ENCODE results near the gene ZFC3H1.
"Not testable (repeated sequence)": the region's sequence is repeated elsewhere in the genome, so short reads cannot be mapped to it uniquely, and the experiment has no call there.

ZFC3H1 gene, protein sequence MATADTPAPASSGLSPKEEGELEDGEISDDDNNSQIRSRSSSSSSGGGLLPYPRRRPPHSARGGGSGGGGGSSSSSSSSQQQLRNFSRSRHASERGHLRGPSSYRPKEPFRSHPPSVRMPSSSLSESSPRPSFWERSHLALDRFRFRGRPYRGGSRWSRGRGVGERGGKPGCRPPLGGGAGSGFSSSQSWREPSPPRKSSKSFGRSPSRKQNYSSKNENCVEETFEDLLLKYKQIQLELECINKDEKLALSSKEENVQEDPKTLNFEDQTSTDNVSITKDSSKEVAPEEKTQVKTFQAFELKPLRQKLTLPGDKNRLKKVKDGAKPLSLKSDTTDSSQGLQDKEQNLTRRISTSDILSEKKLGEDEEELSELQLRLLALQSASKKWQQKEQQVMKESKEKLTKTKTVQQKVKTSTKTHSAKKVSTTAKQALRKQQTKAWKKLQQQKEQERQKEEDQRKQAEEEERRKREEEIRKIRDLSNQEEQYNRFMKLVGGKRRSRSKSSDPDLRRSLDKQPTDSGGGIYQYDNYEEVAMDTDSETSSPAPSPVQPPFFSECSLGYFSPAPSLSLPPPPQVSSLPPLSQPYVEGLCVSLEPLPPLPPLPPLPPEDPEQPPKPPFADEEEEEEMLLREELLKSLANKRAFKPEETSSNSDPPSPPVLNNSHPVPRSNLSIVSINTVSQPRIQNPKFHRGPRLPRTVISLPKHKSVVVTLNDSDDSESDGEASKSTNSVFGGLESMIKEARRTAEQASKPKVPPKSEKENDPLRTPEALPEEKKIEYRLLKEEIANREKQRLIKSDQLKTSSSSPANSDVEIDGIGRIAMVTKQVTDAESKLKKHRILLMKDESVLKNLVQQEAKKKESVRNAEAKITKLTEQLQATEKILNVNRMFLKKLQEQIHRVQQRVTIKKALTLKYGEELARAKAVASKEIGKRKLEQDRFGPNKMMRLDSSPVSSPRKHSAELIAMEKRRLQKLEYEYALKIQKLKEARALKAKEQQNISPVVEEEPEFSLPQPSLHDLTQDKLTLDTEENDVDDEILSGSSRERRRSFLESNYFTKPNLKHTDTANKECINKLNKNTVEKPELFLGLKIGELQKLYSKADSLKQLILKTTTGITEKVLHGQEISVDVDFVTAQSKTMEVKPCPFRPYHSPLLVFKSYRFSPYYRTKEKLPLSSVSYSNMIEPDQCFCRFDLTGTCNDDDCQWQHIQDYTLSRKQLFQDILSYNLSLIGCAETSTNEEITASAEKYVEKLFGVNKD (N-terminal part only)

DNA sequence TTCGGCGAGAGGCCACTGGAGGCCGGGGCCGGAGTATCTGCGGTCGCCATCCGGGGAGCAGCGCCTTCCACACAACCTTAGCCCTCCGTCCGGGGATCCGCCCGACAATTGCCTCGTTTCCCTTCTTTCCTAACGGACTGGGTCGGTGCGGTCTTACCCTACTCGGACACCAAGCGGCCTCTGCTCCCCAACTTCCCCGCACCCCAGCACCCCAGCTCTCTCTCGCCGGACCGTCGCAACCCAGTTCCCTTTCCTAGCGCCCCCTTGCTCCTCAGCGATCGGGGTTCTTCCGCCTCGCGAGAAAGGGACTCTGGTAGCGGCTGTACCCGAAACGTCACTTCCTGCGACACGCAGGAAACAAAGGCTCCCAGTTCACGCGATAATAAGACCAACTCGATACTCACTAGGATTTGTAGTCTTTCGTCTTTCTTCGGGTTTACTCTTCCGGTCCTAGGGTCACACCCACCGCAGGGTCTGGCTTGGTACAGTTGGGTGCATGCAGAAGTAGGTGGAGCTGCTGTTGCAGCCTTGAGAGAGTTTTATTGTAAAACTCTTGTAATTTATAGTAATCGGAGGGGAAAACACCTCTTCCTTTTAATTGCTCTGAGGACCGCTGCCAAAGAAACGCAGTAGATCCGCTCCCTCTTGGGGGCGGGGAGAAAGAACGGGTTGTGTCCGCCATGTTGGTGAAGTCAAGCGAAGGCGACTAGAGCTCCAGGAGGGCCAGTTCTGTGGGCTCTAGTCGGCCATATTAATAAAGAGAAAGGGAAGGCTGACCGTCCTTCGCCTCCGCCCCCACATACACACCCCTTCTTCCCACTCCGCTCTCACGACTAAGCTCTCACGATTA is at the start of gene ZFC3H1, which contains the start of gene THAP2:
Gene ZFC3H1, minus strand, starts transcription at position 288 of the 850 bp plus-strand sequence. Its CDS starts 238 bp downstream, at position 50.
Gene THAP2, plus strand, starts transcription at position 741 of the 850 bp plus-strand sequence. CDS start 209 bp downstream, outside the sequence.
- Histone ChIP-seq H2AFZ (ENCODE audit: low read depth, low read length) (peak within 1 kb of the TSS; percentile 66), H3K9me3 (ENCODE audit: low read length) (no peaks in the 10 kb centered on the region), H3K4me1 (ENCODE audit: insufficient read depth, low read length) (peaks cover 14% of the 10 kb centered on the region), H3K36me3 (ENCODE audit: insufficient read depth, low read length) (peaks cover 21% of the 10 kb centered on the region), H3K4me3 (ENCODE audit: low read length) (peak within 1 kb of the TSS; percentile 88), H3K27me3 (ENCODE audit: insufficient read depth, low read length) (no peaks in the 10 kb centered on the region)

DNA sequence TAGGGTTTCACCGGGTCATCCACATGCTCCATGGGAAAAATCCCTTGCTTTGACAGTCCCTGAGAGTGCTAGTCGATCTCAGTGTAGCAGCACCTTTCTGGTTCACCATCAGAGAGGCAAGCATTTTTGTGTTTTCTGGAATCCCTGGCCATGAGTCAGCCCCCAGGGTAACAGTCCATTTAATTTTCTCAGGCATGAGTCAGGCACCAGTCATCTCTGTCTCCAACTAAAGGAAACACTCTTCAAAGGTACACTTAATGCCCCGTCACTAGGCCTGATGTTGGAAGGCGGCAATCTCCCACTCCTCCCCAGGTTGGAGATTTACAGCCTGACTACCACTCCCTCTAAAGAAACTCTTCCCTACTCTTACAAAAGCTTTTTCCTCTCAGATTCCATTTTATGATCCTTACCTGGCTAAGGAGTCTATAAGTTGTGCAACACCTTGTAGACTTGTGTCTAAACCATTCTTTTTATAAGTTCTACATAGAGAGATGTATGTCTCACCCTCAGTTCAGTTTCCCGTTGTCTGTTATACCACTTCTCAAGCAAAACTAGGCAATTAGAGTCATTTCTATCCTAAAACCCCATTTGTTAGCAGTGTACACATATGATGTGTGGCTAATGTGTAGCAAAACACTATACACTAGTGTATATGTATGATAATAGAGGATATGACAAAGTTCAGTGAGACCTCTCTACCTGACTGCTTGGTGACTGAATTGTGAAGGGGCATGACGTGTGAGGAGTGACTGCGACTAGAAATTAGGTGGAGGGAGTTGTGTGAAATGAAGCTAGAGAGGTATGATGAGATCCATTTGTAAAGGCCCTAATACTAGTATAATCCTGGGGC is 46.9 kb upstream of the ZFC3H1 start:
- Histone ChIP-seq H3K27me3 (ENCODE audit: insufficient read depth, low read length) (no peaks in the 10 kb centered on the region), H3K36me3 (ENCODE audit: insufficient read depth, low read length) (no peaks in the 10 kb centered on the region), H3K9me3 (ENCODE audit: low read length) (no peaks in the 10 kb centered on the region)

DNA sequence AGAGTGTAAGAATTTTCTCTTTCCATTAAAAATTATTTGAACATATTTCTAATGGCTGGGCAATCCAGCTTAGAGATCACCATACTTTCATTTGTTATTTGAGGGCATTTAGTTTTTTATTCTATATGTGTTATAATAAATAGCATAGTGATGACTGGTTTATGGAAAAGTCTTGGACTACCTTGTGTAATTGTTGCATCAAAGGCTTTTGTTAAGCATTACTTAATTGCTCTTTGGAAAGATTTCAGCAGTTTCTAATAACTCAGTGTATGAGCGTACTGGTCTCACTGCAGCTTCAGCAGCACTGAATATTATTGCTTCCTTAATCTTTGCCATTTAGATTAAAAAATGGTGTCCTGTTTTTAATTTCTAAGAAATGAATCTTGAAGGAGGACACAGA is 45.0 kb upstream of the ZFC3H1 start:
- Histone ChIP-seq H3K4me1 (ENCODE audit: insufficient read depth, low read length) (no peaks in the 10 kb centered on the region), H3K36me3 (ENCODE audit: insufficient read depth, low read length) (no peaks in the 10 kb centered on the region), H3K4me3 (ENCODE audit: low read length) (no peak overlapping the region)

More for the DNA sequence above, 46.9 kb upstream of the ZFC3H1 start:
- Histone ChIP-seq H3K4me3 (ENCODE audit: low read length) (no peak overlapping the region), H2AFZ (ENCODE audit: low read depth, low read length) (no peak overlapping the region), H3K4me1 (ENCODE audit: insufficient read depth, low read length) (no peaks in the 10 kb centered on the region)

DNA sequence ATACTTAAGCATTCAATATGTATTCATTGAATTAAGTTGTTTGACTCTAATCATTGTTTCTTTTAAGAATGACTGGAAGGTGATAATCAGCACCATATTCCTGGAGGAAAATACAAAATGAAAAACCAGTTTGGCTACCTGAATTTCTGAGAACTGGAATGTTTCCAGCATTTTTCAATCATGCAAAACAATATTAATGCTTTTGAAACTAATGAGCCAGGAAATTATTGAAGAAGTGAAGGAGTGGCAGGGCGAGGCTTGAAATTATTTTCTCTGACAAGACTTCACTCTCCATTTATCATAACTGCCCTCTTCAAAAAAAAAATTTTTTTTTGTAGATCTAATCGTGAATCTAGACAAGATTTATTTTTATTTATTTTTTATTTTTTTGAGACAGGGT is 41.3 kb upstream of the ZFC3H1 start:
- Histone ChIP-seq H3K9me3 (ENCODE audit: low read length) (no peaks in the 10 kb centered on the region), H3K36me3 (ENCODE audit: insufficient read depth, low read length) (peaks cover 14% of the 10 kb centered on the region), H2AFZ (ENCODE audit: low read depth, low read length) (no peak overlapping the region), H3K4me1 (ENCODE audit: insufficient read depth, low read length) (no peaks in the 10 kb centered on the region), H3K4me3 (ENCODE audit: low read length) (no peak overlapping the region), H3K27me3 (ENCODE audit: insufficient read depth, low read length) (no peaks in the 10 kb centered on the region)

More for the DNA sequence above, 45.0 kb upstream of the ZFC3H1 start:
- Histone ChIP-seq H3K9me3 (ENCODE audit: low read length) (no peaks in the 10 kb centered on the region), H2AFZ (ENCODE audit: low read depth, low read length) (no peak overlapping the region), H3K27me3 (ENCODE audit: insufficient read depth, low read length) (no peaks in the 10 kb centered on the region)

DNA sequence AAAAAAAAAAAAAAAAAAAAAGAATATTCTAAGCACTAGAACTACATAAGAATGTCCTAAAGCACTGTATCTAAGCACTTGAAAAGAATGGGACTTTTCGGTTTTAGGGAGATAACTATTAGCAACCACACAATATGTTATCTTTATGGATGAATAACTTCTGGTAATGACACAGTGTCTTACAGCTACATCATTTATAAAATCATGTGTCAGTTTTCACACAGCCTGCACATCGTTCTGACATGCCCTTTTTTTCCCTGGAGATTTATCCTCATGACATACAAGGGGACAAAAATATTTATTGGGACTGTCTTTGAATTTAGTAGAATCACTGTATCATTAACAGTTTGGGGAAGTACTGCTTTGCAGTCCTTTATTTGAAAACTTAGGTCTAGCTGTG is 39.6 kb upstream of the ZFC3H1 start:
- no peaks in the 10 kb centered on the region for H3K4me1 ChIP-seq (ENCODE audit: insufficient read depth, low read length)
- no peaks in the 10 kb centered on the region for H3K9me3 ChIP-seq (ENCODE audit: low read length)
- H3K36me3 ChIP-seq (ENCODE audit: insufficient read depth, low read length) = peaks cover 24% of the 10 kb centered on the region
- no peak overlapping the region for H3K4me3 ChIP-seq (ENCODE audit: low read length)
- H2AFZ ChIP-seq (ENCODE audit: low read depth, low read length) = no peak overlapping the region
- H3K27me3 ChIP-seq (ENCODE audit: insufficient read depth, low read length) = no peaks in the 10 kb centered on the region

DNA sequence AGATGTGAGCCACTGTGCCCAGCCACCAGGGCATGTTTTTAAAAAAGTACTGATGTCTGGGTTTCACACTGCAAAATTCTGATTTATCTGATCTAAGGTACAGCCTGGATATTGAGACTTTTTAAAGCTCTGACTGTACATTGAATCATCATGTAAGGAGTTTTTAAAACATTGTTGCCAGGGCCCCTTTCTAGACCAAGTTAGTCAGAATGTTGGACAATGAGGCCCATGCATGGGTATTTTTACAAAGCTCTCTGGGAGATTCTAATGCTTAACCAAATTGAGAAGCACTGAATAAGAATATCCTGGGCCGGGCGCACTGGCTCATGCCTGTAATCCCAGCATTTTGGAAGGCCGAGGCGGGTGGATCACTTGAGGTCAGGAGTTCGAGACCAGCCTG is 38.9 kb upstream of the ZFC3H1 start:
- Histone ChIP-seq H3K4me3 (ENCODE audit: low read length) (no peak overlapping the region), H3K36me3 (ENCODE audit: insufficient read depth, low read length) (peaks cover 29% of the 10 kb centered on the region), H3K4me1 (ENCODE audit: insufficient read depth, low read length) (no peaks in the 10 kb centered on the region), H3K27me3 (ENCODE audit: insufficient read depth, low read length) (no peaks in the 10 kb centered on the region), H3K9me3 (ENCODE audit: low read length) (no peaks in the 10 kb centered on the region), H2AFZ (ENCODE audit: low read depth, low read length) (no peak overlapping the region)

DNA sequence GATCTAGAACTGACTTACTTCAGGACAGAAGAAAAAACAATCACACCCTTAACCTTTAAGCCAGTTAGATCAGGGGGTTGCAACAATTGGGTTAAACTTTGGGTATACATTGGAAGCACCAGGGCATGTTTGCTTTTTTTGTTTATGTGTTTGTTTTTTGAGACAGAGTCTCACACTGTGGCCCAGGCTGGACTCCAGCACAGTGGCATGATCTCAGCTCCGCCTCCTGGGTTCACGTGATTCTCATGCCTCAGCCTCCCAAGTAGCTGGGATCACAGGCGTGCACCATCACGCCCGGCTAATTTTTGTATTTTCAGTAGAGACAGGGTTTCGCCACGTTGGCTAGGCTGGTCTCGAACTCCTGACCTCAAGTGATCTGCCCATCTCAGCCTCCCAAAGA is 38.5 kb upstream of the ZFC3H1 start:
- not testable (repeated sequence) for H3K4me3 ChIP-seq (ENCODE audit: low read length); H3K9me3 ChIP-seq (ENCODE audit: low read length); H2AFZ ChIP-seq (ENCODE audit: low read depth, low read length); H3K4me1 ChIP-seq (ENCODE audit: insufficient read depth, low read length); H3K27me3 ChIP-seq (ENCODE audit: insufficient read depth, low read length)
- peaks cover 32% of the 10 kb centered on the region for H3K36me3 ChIP-seq (ENCODE audit: insufficient read depth, low read length)

DNA sequence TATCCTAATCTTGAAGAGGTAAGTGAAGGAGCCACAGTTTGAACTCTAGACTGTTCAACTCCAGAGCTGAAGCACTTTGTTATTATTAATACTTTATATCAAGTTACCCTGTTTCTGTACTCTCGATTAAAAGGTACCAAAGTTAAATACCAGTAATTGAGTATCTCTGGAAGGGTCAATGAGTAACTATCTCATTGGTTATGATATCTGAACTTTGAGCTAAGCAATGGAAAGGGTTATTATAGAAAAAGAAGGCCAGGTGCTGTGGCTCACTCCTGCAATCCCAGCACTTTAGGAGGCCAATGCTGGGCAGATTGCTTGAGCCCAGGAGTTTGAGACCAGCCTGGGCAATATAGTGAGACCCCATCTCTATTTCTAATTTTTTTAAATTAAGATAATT is 32.1 kb upstream of the ZFC3H1 start:
- Histone ChIP-seq H3K9me3 (ENCODE audit: low read length) (no peaks in the 10 kb centered on the region), H3K36me3 (ENCODE audit: insufficient read depth, low read length) (peaks cover 29% of the 10 kb centered on the region), H3K27me3 (ENCODE audit: insufficient read depth, low read length) (no peaks in the 10 kb centered on the region), H2AFZ (ENCODE audit: low read depth, low read length) (no peak overlapping the region), H3K4me3 (ENCODE audit: low read length) (no peak overlapping the region), H3K4me1 (ENCODE audit: insufficient read depth, low read length) (no peaks in the 10 kb centered on the region)

DNA sequence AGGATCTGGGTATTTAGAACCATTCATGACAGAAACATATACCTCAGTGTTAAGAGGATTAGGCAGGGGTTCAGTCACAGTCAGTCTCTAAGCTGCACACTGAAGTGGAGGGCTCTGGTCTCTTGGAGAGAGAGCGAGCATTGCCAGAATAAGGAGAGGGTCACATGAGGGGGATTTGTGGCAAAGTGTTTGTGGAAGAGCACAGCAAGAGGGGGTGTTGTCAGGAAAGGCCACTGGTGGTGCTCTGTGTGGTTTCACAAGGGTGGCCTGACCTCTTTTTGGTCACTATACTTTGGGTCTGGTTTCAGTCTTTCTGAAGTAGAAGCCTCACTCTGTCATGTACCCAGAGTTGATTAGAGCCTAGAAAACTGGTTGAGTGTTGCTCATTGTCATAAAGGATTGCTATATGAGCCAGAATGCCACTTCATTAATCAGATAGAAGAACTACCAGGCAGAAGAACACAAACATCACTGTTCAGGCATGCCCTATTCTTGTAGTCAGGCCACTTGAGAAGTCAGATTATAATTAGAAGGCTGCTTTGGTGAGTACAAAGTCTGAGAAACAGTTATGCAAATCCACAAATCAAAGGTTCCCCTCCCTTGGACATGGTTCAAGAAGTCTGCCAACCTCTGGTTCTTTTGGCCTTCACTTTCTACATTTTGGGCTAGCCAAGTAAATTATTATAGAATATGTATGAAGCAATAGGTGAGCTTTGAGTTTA is 30.6 kb upstream of the ZFC3H1 start:
- Histone ChIP-seq H3K9me3 (ENCODE audit: low read length) (no peaks in the 10 kb centered on the region), H3K27me3 (ENCODE audit: insufficient read depth, low read length) (no peaks in the 10 kb centered on the region), H3K36me3 (ENCODE audit: insufficient read depth, low read length) (peaks cover 18% of the 10 kb centered on the region), H3K4me1 (ENCODE audit: insufficient read depth, low read length) (no peaks in the 10 kb centered on the region), H3K4me3 (ENCODE audit: low read length) (no peak overlapping the region), H2AFZ (ENCODE audit: low read depth, low read length) (no peak overlapping the region)

DNA sequence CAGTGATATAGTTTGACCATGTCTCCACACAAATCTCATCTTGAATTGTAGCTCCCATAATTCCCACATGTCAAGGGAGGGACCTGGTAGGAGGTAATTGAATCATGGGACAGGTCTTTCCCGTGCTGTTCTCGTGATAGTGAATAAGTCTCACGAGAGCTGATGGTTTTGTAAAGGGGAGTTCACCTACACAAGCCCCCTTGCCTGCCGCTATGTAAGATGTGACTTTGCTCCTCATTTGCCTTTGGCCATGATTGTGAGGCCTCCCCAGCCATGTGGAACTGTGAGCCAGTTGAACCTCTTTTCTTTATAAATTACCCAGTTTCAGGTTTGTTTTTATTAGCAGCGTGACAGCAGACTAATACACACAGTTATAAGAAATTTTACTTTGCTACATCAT is 30.0 kb upstream of the ZFC3H1 start:
- H3K4me3 ChIP-seq (ENCODE audit: low read length); H3K27me3 ChIP-seq (ENCODE audit: insufficient read depth, low read length); H2AFZ ChIP-seq (ENCODE audit: low read depth, low read length); H3K4me1 ChIP-seq (ENCODE audit: insufficient read depth, low read length); H3K9me3 ChIP-seq (ENCODE audit: low read length): not testable (repeated sequence)
- H3K36me3 ChIP-seq (ENCODE audit: insufficient read depth, low read length) = peaks cover 13% of the 10 kb centered on the region

DNA sequence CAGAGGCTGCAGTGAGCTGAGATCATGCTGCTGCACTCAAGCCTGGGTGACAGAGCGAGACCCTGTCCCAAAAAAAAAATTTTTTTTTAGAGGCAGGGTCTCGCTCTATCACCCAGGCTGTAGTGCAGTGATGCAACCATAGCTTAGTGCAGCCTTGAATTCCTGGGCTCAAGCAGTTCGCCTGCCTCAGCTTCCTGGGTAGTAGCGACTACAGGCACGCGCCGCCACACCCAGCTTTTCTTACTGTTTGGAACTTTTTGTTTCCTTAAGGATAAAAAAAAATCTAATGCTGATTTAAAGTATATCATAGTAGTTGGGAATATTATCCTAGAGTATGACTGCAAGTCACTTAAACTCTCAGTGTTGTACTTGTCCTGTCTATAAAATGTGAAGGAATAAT is 29.5 kb upstream of the ZFC3H1 start:
- H3K36me3 ChIP-seq (ENCODE audit: insufficient read depth, low read length) = peaks cover 12% of the 10 kb centered on the region
- H3K9me3 ChIP-seq (ENCODE audit: low read length) = no peaks in the 10 kb centered on the region
- no peaks in the 10 kb centered on the region for H3K4me1 ChIP-seq (ENCODE audit: insufficient read depth, low read length)
- H2AFZ ChIP-seq (ENCODE audit: low read depth, low read length) = no peak overlapping the region
- H3K27me3 ChIP-seq (ENCODE audit: insufficient read depth, low read length) = no peaks in the 10 kb centered on the region
- no peak overlapping the region for H3K4me3 ChIP-seq (ENCODE audit: low read length)

Measured in neuron (in vitro differentiated cells).